ENCODE results near the gene RBFOX2. TPM values are rescaled to one million over a fixed set of nuclear protein-coding genes. Genes with fewer than 3 reads are reported as not detected.

RBFOX2 gene
- polyA plus RNA-seq, 1 of the 3 experiments (the other 2 are of a cell fraction), result 115 TPM

DNA sequence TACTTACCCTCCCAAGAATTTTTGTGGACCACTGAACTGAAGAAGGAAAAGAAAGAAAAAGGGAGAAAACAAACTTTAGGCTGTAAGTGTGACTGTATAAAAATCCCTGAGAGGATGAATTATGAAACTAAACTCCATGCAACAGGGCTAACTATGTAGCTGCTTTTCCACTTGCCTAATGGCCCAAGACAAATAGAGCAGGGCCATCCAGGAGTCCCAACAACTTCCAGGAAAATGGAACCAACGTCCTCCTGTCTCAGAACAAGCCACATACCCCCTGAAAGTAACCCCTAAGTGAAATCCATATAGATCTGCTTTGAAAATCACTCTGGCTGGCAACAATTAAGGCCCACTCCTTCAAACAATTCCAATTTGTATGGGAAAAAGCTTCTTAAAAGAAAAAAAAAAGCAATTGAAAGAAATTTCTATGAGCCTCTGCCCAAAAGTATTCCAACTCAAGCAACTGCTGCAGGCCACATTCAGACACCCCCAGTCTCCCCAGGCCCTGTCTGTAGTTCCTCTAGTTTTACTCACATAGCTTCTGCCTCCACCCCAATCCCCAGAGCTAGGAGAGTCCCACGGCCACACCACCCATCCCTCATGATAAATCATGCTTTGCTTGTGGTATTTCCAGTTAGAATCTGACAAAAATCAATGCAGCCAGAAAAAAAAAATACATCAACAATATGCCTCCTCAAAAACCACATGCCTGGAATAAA lies 12.7 kb downstream of the RBFOX2 start:
- ChIA-PET CTCF (interaction anchor here (1.5 to 10.3 kb wide), 3 partner anchors 51 to 85 kb away, joined by 3 to 110 read pairs (median 49); no protein-coding TSS in a partner anchor), POLR2A (interaction anchor here (0.6 to 1.7 kb wide), 3 partner anchors 11 to 50 kb away, joined by 4 to 5 read pairs (median 5); no protein-coding TSS in a partner anchor)
- Histone ChIP-seq H3K9me2 (no peaks in the 10 kb centered on the region), H3K4me1 (ENCODE audit: control insufficient read depth in 1 of 2, insufficient read depth in 2 of 2, low read depth in 1 of 2, low read length in 1 of 2) (peaks cover 47 to 57% of the 10 kb centered on the region in 2 experiments), H3K79me2 (ENCODE audit: insufficient read depth) (peaks cover 100% of the 10 kb centered on the region), H3K4me2 (peak overlapping the region; percentile 59), H3K36me3 (replicated peaks in 1 of 2; ENCODE audit: control insufficient read depth in 1 of 2, insufficient read depth in 2 of 2, low read length in 1 of 2) (no peaks in the 10 kb centered on the region), H3K27me3 (ENCODE audit: insufficient read depth) (no peaks in the 10 kb centered on the region), H3K27ac (ENCODE audit: low read depth in 2 of 2, low read length in 1 of 2) (peak overlapping the region; percentile 70 to 95), H3F3A (replicated peaks; ENCODE audit: insufficient read depth) (peaks cover 12% of the 10 kb centered on the region), H4K20me1 (ENCODE audit: insufficient read depth) (peaks cover 63% of the 10 kb centered on the region), H3K9me3 (no peaks in the 10 kb centered on the region), H3K9ac (no peak overlapping the region; the same call in 1 of the 2 replicates), H3K4me3 (ENCODE audit: low read depth in 2 of 2, low read length in 1 of 2) (no peak overlapping the region), H2AFZ (ENCODE audit: low read depth) (no peak overlapping the region)
- TF ChIP-seq SIN3A (IDR thresholded peaks at IDR 0.05; ENCODE audit: borderline replicate concordance, low read depth, low read length) (no peak), GATA2 (CRISPR knock-in tag; IDR thresholded peaks at IDR 0.05) (no peak), EZH2phosphoT487 (IDR thresholded peaks at IDR 0.05; ENCODE audit: borderline replicate concordance, low read depth) (no peak), FOXM1 (IDR thresholded peaks at IDR 0.05; ENCODE audit: low read depth) (no peak), NFIC (IDR thresholded peaks at IDR 0.05; ENCODE audit: borderline replicate concordance) (no peak)
- TF ChIP-seq, protein P1, sequence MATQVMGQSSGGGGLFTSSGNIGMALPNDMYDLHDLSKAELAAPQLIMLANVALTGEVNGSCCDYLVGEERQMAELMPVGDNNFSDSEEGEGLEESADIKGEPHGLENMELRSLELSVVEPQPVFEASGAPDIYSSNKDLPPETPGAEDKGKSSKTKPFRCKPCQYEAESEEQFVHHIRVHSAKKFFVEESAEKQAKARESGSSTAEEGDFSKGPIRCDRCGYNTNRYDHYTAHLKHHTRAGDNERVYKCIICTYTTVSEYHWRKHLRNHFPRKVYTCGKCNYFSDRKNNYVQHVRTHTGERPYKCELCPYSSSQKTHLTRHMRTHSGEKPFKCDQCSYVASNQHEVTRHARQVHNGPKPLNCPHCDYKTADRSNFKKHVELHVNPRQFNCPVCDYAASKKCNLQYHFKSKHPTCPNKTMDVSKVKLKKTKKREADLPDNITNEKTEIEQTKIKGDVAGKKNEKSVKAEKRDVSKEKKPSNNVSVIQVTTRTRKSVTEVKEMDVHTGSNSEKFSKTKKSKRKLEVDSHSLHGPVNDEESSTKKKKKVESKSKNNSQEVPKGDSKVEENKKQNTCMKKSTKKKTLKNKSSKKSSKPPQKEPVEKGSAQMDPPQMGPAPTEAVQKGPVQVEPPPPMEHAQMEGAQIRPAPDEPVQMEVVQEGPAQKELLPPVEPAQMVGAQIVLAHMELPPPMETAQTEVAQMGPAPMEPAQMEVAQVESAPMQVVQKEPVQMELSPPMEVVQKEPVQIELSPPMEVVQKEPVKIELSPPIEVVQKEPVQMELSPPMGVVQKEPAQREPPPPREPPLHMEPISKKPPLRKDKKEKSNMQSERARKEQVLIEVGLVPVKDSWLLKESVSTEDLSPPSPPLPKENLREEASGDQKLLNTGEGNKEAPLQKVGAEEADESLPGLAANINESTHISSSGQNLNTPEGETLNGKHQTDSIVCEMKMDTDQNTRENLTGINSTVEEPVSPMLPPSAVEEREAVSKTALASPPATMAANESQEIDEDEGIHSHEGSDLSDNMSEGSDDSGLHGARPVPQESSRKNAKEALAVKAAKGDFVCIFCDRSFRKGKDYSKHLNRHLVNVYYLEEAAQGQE (IDR thresholded peaks at IDR 0.05; ENCODE audit: low read depth, low read length), result no peak
- WGBS (ENCODE audit: low lambda C conversion rate), result 35% methylated on average over 2 of the region's 2 CpGs
- DNase-seq, result no peak

DNA sequence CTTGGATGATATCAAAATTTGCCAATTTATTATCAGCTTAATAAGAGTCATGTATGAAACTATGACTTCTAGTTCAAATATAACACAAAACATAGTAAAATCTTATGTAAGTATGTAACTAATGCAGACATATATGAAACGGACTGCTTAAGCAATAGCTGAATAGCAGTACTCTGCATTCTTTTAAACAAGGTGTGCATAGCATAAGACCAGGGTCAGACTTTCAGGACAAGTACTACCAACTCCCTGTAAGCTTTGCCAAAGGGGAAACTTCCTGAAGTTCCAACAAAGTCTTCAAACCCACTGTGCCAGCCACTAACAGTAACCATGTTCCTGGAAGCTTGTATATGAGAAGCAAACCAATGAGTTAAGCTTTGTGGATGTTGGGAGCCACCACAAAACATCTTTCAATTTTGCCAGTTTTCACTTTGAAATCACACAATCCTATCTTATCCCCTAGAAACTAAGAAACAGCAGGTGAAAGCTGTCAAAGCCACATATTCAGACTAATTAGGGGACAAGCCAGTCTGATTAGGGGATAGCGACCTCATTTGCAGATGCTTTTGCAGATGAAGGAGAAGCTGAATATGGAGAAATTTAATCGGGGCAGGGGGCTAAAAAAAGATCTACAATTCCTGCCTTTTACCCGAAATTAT lies 13.3 kb downstream of the RBFOX2 start:
- no peak overlapping the region for H3K4me3 ChIP-seq (ENCODE audit: low read depth in 2 of 2, low read length in 1 of 2)
- H3K36me3 ChIP-seq (replicated peaks in 1 of 2; ENCODE audit: control insufficient read depth in 1 of 2, insufficient read depth in 2 of 2, low read length in 1 of 2), result no peaks in the 10 kb centered on the region
- H3F3A ChIP-seq (replicated peaks; ENCODE audit: insufficient read depth), result peaks cover 17% of the 10 kb centered on the region
- H3K27me3 ChIP-seq (ENCODE audit: insufficient read depth), result no peaks in the 10 kb centered on the region
- peak overlapping the region; percentile 59; the same call in 1 of the 2 replicates for H3K4me2 ChIP-seq
- no peaks in the 10 kb centered on the region for H3K9me2 ChIP-seq
- no peaks in the 10 kb centered on the region for H3K9me3 ChIP-seq
- H3K9ac ChIP-seq, result no peak overlapping the region
- POLR2A ChIA-PET, result interaction anchor here (0.6 to 1.7 kb wide), 3 partner anchors 12 to 50 kb away, joined by 4 to 5 read pairs (median 4); no protein-coding TSS in a partner anchor
- TF ChIP-seq POLR2AphosphoS5 (IDR thresholded peaks at IDR 0.05; ENCODE audit: low read depth, low read length) (no peak), RFX5 (IDR thresholded peaks at IDR 0.05; ENCODE audit: low read length) (no peak), SMC3 (IDR thresholded peaks at IDR 0.05; ENCODE audit: low read depth, low read length) (no peak), TAF1 (IDR thresholded peaks at IDR 0.05; ENCODE audit: borderline replicate concordance, low read depth, low read length) (no peak), EZH2phosphoT487 (IDR thresholded peaks at IDR 0.05; ENCODE audit: borderline replicate concordance, low read depth) (no peak), SIN3A (IDR thresholded peaks at IDR 0.05; ENCODE audit: borderline replicate concordance, low read depth, low read length) (no peak)
- TF ChIP-seq, protein P2, sequence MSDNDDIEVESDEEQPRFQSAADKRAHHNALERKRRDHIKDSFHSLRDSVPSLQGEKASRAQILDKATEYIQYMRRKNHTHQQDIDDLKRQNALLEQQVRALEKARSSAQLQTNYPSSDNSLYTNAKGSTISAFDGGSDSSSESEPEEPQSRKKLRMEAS (IDR thresholded peaks at IDR 0.05; ENCODE audit: low read depth), result no peak
- H3K27ac ChIP-seq (ENCODE audit: low read depth in 2 of 2, low read length in 1 of 2), result peak overlapping the region; percentile 70 to 95; a peak in 3 of 4 replicates
- DNase-seq, result no peak
- H2AFZ ChIP-seq (ENCODE audit: low read depth), result no peak overlapping the region
- peaks cover 100% of the 10 kb centered on the region for H3K79me2 ChIP-seq (ENCODE audit: insufficient read depth)
- WGBS (ENCODE audit: low lambda C conversion rate), result 55% methylated on average over 4 of the region's 4 CpGs
- CTCF ChIA-PET, result interaction anchor here (0.7 to 10.3 kb wide), 6 partner anchors 10 to 100 kb away, joined by 3 to 110 read pairs (median 4); no protein-coding TSS in a partner anchor
- H4K20me1 ChIP-seq (ENCODE audit: insufficient read depth), result peaks cover 68% of the 10 kb centered on the region
- H3K4me1 ChIP-seq (ENCODE audit: control insufficient read depth in 1 of 2, insufficient read depth in 2 of 2, low read depth in 1 of 2, low read length in 1 of 2), result peaks cover 52 to 63% of the 10 kb centered on the region in 2 experiments
